IPS-18a (cell line): ENCODE results near the gene ZNF480.
"Not testable (repeated sequence)": the region's sequence is repeated elsewhere in the genome, so short reads cannot be mapped to it uniquely, and the experiment has no call there.

Source experiments
- H3K27ac ChIP-seq: one replicate; pipeline ENCODE4 v1.5.1; 2013; ENCODE audit warnings: low read length
- H3K27me3 ChIP-seq: one replicate; pipeline ENCODE4 v1.6.1; 2013; ENCODE audit warnings: mild to moderate bottlenecking, low read length; ENCODE audit not compliant: control insufficient read depth, insufficient read depth
- H3K36me3 ChIP-seq: one replicate; pipeline ENCODE4 v1.6.1; 2013; ENCODE audit warnings: low read depth, low read length; ENCODE audit not compliant: control insufficient read depth
- H3K4me1 ChIP-seq: one replicate; pipeline ENCODE4 v1.6.1; 2013; ENCODE audit warnings: low read depth, low read length; ENCODE audit not compliant: control insufficient read depth
- H3K4me3 ChIP-seq: one replicate; pipeline ENCODE4 v1.5.1; 2013; ENCODE audit warnings: low read length
- H3K9ac ChIP-seq: one replicate; pipeline ENCODE4 v1.6.1; 2013; ENCODE audit warnings: mild to moderate bottlenecking, low read length, moderate library complexity
- H3K9me3 ChIP-seq: one replicate; pipeline ENCODE4 v1.6.1; 2013; ENCODE audit warnings: low read depth, low read length; ENCODE audit not compliant: control insufficient read depth

The ZNF480 gene

DNA sequence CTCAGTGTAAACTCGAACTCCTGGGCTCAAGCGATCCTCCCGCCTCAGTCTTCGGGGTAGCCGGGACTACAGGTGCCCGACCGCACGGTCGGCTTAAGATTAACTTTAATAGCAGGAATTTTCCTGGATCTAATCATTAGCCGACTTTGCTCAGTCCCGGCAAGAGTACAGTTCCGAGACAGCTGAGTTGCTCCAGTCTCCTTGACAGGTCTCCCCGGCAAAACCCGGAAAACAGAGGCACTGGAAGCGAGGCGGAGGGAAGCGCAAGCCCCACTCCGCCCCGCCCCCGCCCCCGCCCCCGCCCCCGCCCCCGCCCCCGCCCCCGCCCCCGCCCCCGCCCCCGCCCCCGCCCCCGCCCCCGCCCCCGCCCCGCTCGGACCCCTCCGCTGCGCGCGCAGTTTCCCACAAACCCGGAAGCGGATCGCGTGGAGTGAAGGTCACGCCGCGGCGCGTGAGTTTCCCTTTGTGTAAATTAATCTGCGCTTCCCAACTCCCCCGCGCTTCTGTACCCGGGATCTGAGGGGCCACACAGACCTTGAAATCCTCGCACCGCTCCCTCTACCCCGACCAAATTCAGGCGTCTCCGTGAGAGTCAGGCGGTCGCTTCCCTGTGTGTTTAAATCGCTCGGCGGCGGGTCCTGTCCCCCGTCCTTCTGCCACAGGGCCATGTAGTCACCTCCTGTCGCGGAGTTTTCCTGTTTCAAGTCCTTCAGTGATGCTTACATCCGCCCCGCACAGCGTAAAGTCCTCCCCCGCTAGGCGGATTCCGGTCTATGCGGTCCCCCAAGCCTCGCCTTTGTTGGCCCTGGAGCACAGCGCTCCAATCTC lies at the start of gene ZNF480:
Gene ZNF480, plus strand, starts transcription at position 397 of the 828 bp plus-strand sequence. CDS start 3,244 bp downstream, outside the sequence.
- H3K9me3 ChIP-seq, result no peaks in the 10 kb centered on the region
- peak within 1 kb of the TSS; percentile 93 for H3K9ac ChIP-seq
- H3K4me3 ChIP-seq, result peak within 1 kb of the TSS; percentile 92
- no peak within 1 kb of the TSS for H3K27ac ChIP-seq
- H3K27me3 ChIP-seq, result peaks cover 8% of the 10 kb centered on the region
- peaks cover 25% of the 10 kb centered on the region for H3K36me3 ChIP-seq
- peaks cover 4% of the 10 kb centered on the region for H3K4me1 ChIP-seq

DNA sequence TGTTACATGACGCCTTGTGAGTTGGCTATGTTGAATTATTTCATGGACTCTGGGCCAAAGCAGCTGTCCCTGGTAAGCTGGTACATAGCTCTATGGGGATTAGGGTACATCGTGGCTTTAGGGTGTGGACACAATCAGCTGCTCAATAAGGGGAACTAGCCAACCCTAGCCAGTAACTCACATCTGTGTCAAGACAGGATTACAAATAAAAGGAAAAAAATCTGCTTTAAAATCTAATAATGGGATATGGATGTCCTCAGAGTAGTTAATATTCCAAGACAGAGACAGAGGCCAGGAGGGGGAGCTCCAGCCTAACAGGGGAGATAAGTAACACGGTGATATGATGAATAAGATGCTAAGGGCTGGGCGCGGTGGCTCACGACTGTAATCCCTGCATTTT lies 48.7 kb upstream of the ZNF480 start:
- Histone ChIP-seq H3K9me3 (peaks cover 2% of the 10 kb centered on the region), H3K9ac (no peak overlapping the region), H3K4me3 (no peak overlapping the region), H3K27ac (no peak overlapping the region), H3K36me3 (no peaks in the 10 kb centered on the region), H3K27me3 (no peaks in the 10 kb centered on the region), H3K4me1 (no peaks in the 10 kb centered on the region)

DNA sequence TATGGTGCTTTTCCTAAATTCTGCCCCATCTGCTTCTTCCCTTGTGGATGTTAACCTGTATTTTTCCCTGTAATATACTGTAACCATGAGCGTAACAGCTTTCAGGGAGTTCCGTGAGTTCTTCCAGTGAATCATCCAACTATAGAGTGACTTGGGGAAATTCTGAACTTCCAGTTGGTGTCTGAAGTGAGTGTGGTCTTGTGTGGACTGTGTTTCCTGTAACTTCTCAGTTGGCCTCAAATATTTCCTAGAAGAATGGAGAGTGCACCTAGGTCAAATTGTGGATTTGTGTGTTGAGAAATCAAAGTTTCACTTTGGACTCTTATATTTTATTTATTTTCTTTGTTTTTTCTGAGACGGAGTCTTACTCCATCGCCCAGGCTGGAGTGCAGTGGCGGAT lies 38.5 kb upstream of the ZNF480 start:
- H3K27me3 ChIP-seq, result no peaks in the 10 kb centered on the region
- H3K4me3 ChIP-seq, result no peak overlapping the region
- no peak overlapping the region for H3K9ac ChIP-seq
- H3K27ac ChIP-seq, result no peak overlapping the region
- H3K36me3 ChIP-seq, result no peaks in the 10 kb centered on the region
- no peaks in the 10 kb centered on the region for H3K9me3 ChIP-seq
- H3K4me1 ChIP-seq, result no peaks in the 10 kb centered on the region

DNA sequence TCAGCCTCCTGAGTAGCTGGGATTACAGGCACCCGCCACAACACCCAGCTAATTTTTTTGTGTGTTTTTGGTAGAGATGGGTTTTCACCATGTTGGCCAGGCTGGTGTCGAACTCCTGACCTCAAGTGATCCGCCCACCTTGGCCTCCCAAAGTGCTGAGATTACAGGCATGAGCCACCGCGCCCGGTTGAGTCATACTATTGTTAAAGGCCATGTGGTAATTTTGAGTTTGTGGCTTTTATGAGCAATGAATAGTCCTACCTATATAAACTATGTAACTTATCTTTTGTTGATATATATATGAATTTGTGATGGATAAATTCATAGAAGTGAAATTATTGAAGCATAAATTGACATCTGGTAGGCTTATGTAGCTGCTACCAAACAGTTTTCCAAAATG lies 31.4 kb upstream of the ZNF480 start:
- not testable (repeated sequence) for H3K27me3 ChIP-seq, H3K9me3 ChIP-seq, H3K4me3 ChIP-seq, H3K36me3 ChIP-seq, H3K4me1 ChIP-seq, H3K27ac ChIP-seq, H3K9ac ChIP-seq

DNA sequence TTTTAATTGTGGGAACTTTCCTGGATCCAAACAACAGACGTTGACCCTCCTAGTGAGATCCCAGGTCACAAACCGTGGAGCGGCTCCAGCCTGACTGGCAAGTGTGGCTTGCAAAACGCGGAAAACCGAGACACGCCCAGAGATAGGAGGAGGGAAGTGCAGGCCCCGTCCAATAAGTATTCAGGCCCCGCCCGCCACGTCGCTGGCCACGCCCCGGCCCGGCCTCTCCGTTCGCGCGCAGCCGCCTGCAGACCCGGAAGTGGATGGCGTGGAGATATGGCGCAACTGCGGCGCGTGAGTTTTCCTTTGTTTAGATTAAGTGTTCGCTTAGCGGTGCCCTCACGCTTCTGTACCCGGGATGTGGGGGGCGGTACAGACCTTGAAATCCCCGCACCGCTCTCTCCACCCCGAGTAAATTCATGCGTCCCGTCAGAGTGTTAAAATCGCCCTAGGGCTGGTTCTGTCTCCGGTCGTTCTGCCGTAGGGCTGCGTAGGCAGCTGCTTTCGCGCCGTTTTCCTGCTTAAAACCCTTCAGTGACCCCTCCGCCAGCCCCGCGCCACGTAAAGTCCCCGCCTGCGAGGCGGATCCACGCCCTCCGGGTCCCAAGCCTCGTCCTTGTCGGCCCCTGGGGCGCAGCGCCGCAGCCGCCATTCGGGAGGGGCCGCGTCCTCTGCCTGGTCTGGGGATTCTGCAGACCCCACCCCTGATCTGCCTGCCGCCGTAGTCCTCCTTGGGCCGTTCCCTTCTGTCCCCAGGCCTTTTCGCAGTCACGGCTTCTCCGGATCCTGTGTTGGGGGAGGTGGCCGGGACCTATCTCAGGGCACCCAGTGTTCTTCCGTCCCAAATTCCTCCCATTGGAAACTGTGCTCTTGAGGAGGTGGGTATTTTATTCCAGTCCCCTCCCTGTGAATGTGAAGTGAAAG lies 27.4 kb upstream of the ZNF480 start, which contains the start of gene ZNF766:
Gene ZNF766, plus strand, starts transcription at position 250 of the 924 bp plus-strand sequence. Its CDS starts 27 bp downstream, at position 277.
- no peaks in the 10 kb centered on the region for H3K4me1 ChIP-seq
- no peaks in the 10 kb centered on the region for H3K9me3 ChIP-seq
- no peaks in the 10 kb centered on the region for H3K27me3 ChIP-seq
- H3K36me3 ChIP-seq, result peaks cover 12% of the 10 kb centered on the region
- H3K27ac ChIP-seq, result peak within 1 kb of the TSS; percentile 90
- H3K9ac ChIP-seq, result peak within 1 kb of the TSS; percentile 99
- H3K4me3 ChIP-seq, result peak within 1 kb of the TSS; percentile 90

DNA sequence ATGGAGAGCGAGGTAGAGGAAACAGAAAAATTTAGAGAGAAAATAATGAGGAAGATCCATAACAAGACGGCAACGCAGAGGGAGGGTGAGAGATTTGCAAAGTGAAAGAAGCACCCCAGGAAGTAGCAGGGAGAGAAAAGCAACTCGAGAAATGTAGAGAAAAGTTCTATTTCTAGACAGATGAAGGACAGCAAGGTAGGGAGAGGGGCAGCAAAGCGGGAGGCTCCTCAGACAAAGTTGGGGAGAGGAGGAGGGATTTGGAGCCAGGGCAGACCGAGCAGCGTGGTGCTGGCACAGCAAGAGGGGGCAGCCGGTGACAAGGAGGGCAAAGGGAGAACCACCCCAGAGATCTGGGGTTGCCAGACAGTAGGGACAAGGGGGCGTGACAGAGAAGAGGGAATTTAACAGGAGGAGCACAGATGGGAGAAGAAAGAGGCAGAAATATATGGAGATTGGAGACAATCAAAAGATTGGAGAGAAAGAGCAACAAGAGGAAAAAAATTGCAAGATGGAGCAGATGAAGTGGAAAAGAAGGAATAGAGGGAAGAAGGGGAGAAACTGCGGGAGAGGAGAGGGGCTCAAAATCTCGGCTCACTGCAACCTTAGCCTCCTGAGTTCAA lies 26.6 kb upstream of the ZNF480 start:
- peak overlapping the region; percentile 90 for H3K27ac ChIP-seq
- no peaks in the 10 kb centered on the region for H3K27me3 ChIP-seq
- peak overlapping the region; percentile 90 for H3K4me3 ChIP-seq
- H3K4me1 ChIP-seq, result no peaks in the 10 kb centered on the region
- H3K9ac ChIP-seq, result peak overlapping the region; percentile 99
- H3K9me3 ChIP-seq, result no peaks in the 10 kb centered on the region
- peaks cover 12% of the 10 kb centered on the region for H3K36me3 ChIP-seq

DNA sequence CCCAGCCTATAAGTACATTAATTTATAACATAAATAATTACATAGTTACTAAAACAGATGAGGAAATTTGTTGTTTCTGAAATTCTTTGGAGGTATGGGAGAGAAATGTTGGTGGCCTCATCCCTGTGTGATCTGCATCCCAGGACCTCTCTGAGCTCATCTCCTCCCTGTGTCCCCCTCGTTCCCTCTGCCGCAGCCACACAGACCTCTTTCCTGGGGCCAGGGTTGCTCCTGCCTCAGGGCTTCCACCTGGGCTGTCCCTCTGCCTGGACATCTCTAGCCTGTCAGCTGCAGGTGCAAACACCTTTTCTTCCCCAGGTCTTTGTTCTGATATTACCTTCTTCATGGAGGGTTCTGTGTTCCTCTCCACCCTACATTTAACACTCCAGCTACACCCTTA lies 23.7 kb upstream of the ZNF480 start:
- H3K9me3 ChIP-seq, result no peaks in the 10 kb centered on the region
- no peaks in the 10 kb centered on the region for H3K27me3 ChIP-seq
- no peaks in the 10 kb centered on the region for H3K4me1 ChIP-seq
- no peak overlapping the region for H3K9ac ChIP-seq
- H3K4me3 ChIP-seq, result no peak overlapping the region
- peaks cover 12% of the 10 kb centered on the region for H3K36me3 ChIP-seq
- H3K27ac ChIP-seq, result no peak overlapping the region

DNA sequence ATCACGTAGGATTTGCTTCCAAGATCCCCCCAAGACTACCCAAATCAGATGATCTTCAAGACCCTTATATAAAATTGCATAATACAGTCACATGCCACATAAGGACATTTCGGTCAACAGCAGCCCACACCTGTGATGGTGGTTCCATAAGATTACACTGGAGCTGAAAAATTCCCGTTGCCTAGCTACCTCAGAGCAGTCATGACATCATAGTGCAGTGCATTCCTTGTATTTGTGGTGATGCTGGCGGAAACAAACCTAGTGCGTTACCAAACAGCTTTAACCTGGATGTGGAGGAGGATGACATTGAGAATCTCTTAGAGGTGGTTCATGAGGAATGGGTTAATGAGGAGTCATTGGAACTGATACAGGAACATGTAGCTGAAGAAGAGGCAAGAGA lies 22.8 kb upstream of the ZNF480 start:
- H3K27ac ChIP-seq, result no peak overlapping the region
- H3K4me3 ChIP-seq, result no peak overlapping the region
- peaks cover 12% of the 10 kb centered on the region for H3K36me3 ChIP-seq
- H3K9ac ChIP-seq, result no peak overlapping the region
- no peaks in the 10 kb centered on the region for H3K4me1 ChIP-seq
- H3K9me3 ChIP-seq, result no peaks in the 10 kb centered on the region
- no peaks in the 10 kb centered on the region for H3K27me3 ChIP-seq

DNA sequence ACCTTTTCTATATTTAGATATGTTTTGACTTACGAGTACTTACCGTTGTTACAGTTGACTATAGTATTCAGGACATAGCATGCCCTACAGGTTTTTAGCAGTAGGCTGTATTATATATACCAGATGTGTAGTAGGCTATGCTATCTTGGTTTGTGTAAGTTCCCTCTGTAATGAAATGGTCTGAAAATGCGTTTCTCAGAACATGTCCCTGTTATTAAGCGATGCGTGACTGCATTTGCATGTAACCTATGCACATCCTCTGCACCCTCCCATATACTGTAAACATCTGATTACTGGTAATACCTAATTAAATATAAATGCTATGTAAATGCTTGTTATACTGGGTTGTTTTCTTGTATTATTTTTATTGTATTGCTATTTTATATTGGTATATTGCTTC lies 21.0 kb upstream of the ZNF480 start:
- Histone ChIP-seq H3K27ac (no peak overlapping the region), H3K9me3 (no peaks in the 10 kb centered on the region), H3K27me3 (no peaks in the 10 kb centered on the region), H3K4me1 (no peaks in the 10 kb centered on the region), H3K4me3 (no peak overlapping the region), H3K36me3 (peaks cover 11% of the 10 kb centered on the region), H3K9ac (no peak overlapping the region)

DNA sequence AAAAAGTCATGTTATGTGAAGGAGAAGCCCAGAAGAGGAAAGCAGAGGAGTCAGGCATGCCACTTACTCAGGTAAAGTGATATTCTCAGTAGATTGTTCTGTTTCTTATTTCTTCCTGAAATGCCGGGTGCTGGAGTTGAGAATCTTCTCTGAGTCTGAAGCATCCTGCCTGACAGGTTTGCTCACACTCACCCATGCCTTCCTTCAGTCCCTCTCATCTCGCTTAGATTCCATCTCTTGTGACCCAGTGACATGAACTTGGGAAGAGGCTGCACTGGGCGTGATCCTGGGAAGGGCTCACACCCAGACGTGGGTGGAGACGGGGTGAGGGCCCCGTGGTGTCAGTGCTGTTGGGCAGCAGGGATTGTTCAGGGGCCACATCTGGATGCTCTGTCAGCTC lies 19.5 kb upstream of the ZNF480 start:
- H3K27me3 ChIP-seq, result no peaks in the 10 kb centered on the region
- H3K4me3 ChIP-seq, result no peak overlapping the region
- no peak overlapping the region for H3K9ac ChIP-seq
- no peaks in the 10 kb centered on the region for H3K4me1 ChIP-seq
- H3K27ac ChIP-seq, result no peak overlapping the region
- H3K36me3 ChIP-seq, result peaks cover 9% of the 10 kb centered on the region
- H3K9me3 ChIP-seq, result no peaks in the 10 kb centered on the region

DNA sequence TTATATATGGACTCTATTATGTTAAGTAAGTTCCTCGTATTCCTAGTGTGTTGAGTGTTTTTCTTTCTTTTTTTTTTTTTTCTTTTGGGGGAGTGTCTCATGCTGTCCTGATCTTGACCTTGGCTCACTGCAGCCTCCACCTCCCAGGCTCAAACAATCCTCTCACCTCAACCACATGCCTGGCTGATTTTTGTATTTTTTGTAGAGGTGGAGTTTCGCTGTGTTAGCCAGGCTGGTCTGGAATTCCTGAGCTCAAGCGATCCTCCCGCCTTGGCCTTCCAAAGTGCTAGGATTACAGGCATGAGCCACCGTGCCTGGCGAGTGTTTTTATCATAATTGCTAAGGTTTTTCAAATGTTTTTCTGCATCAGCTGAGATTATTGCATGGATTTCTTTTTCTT lies 10.7 kb upstream of the ZNF480 start:
- H3K27me3 ChIP-seq, result no peaks in the 10 kb centered on the region
- H3K4me3 ChIP-seq, result no peak overlapping the region
- H3K4me1 ChIP-seq, result no peaks in the 10 kb centered on the region
- no peak overlapping the region for H3K9ac ChIP-seq
- no peaks in the 10 kb centered on the region for H3K9me3 ChIP-seq
- H3K27ac ChIP-seq, result no peak overlapping the region
- peaks cover 56% of the 10 kb centered on the region for H3K36me3 ChIP-seq
